HCT116 (cell line): Measurements from ENCODE around the gene SPTLC1. TPM values are rescaled to one million over a fixed set of nuclear protein-coding genes. Genes with fewer than 3 reads are reported as not detected.
"Not testable (repeated sequence)": the region's sequence is repeated elsewhere in the genome, so short reads cannot be mapped to it uniquely, and the experiment has no call there.

ENCODE experiments used
- ATAC-seq: fragments of 200-7000 bp; cut with Tn5 transposase; 2 replicates; pipeline ENCODE4 v1.9.1; 2020; ENCODE audit warnings: mild to moderate bottlenecking, moderate library complexity
- BruUV-seq: library from RNA; stranded (reverse); fragments of 400-500 nt; replicated peaks from 2 replicates; lab custom pipeline; 2021; lab: Mats Ljungman, UMichigan
- CTCF ChIA-PET: fragments of 300-600 bp; sonication (Branson Sonifier 250); formaldehyde crosslinking; loops from one replicate; lab custom pipeline; 2021; ENCODE audit warnings: antibody characterized with exemption; lab: Charles Lee
- POLR2A ChIA-PET: fragments of 300-600, 350-600 bp; sonication (Branson Sonifier 250); formaldehyde crosslinking; loops from one replicate; lab custom pipeline; 2021; ENCODE audit warnings: antibody characterized with exemption; lab: Charles Lee
- RAD21 ChIA-PET, 2 experiments: fragments of 300-600 bp; sonication (Branson Sonifier 250); formaldehyde crosslinking; loops; one replicate each; lab custom pipeline; 2023; ENCODE audit warnings: low total read pairs in 2 of 2; ENCODE audit not compliant: uncharacterized antibody in 2 of 2, unreplicated experiment in 2 of 2, low non-redundant PET in 1 of 2; lab: Charles Lee
- DNase-seq: peaks from one replicate; pipeline ENCODE4 v3.0.0-alpha.2; 2010; ENCODE audit warnings: low read depth, low spot score
- H2AFZ ChIP-seq: fragments of 200-600 bp; shearing (Covaris generic), sonication (generic); 2 replicates; pipeline ENCODE4 v1.6.1; 2017; ENCODE audit warnings: low read depth, mixed run types, mixed read lengths, antibody characterized with exemption, low read length; ENCODE audit not compliant: poor library complexity, severe bottlenecking
- H3K27ac ChIP-seq: 2 replicates; pipeline ENCODE4 v1.5.1; 2012; ENCODE audit warnings: low read depth, low read length
- H3K27me3 ChIP-seq: fragments of 200-600 bp; sonication (generic); 2 replicates; pipeline ENCODE4 v1.6.1; 2016; ENCODE audit warnings: mixed run types, low read length, mixed read lengths; ENCODE audit not compliant: insufficient read depth
- H3K36me3 ChIP-seq, 2 experiments: fragments of 200-500 bp in 1 of 2; fragments of 200-600 bp in 1 of 2; sonication (Bioruptor generic) in 1 of 2; sonication (generic) in 1 of 2; 2 replicates each; pipeline versions ENCODE4 v1.5.1 to v1.6.1; 2014 to 2016; ENCODE audit warnings: low read length in 2 of 2, inconsistent platforms in 1 of 2, mixed read lengths in 1 of 2, mixed run types in 1 of 2; ENCODE audit not compliant: insufficient read depth in 2 of 2, control insufficient read depth in 1 of 2
- H3K4me1 ChIP-seq, 2 experiments: fragments of 200-600 bp in 1 of 2; sonication (generic) in 1 of 2; 2 replicates each; pipeline versions ENCODE4 v1.5.1 to v1.6.1; 2012 to 2017; ENCODE audit warnings: low read length in 2 of 2, inconsistent platforms in 1 of 2, mild to moderate bottlenecking in 1 of 2, mixed read lengths in 1 of 2, mixed run types in 1 of 2, moderate library complexity in 1 of 2; ENCODE audit not compliant: insufficient read depth in 2 of 2, control insufficient read depth in 1 of 2
- H3K4me2 ChIP-seq: fragments of 200-600 bp; sonication (generic); 2 replicates; pipeline ENCODE4 v1.6.1; 2017; ENCODE audit warnings: mixed run types, low read length, mixed read lengths
- H3K4me3 ChIP-seq, 2 experiments: fragments of 200-600 bp in 1 of 2; sonication (generic) in 1 of 2; replicated peaks in 1 of 2; 2 replicates each; pipeline ENCODE4 v1.5.1; 2011 to 2016; ENCODE audit warnings: low read length in 2 of 2, control low read depth in 1 of 2, low read depth in 1 of 2, mild to moderate bottlenecking in 1 of 2, mixed read lengths in 1 of 2, mixed run types in 1 of 2
- H3K79me2 ChIP-seq: fragments of 200-600 bp; sonication (generic); 2 replicates; pipeline ENCODE4 v1.6.1; 2017; ENCODE audit warnings: mild to moderate bottlenecking, mixed run types, low read length, moderate library complexity, mixed read lengths; ENCODE audit not compliant: insufficient read depth
- H3K9ac ChIP-seq: fragments of 200-600 bp; sonication (generic); 2 replicates; pipeline ENCODE4 v1.6.1; 2016; ENCODE audit warnings: low read length, mixed read lengths
- H3K9me2 ChIP-seq: fragments of 200-600 bp; sonication (generic), shearing (Covaris generic); 2 replicates; pipeline ENCODE4 v1.6.1; 2017; ENCODE audit warnings: mixed run types, mild to moderate bottlenecking, moderate library complexity; ENCODE audit not compliant: insufficient read depth
- H3K9me3 ChIP-seq, 2 experiments: fragments of 200-500 bp in 1 of 2; fragments of 200-600 bp in 1 of 2; sonication (Bioruptor generic) in 1 of 2; sonication (generic) in 1 of 2; 2 replicates each; pipeline ENCODE4 v1.6.1; 2014 to 2017; ENCODE audit warnings: low read length in 2 of 2, mixed read lengths in 2 of 2, inconsistent platforms in 1 of 2, low read depth in 1 of 2, mild to moderate bottlenecking in 1 of 2, mixed run types in 1 of 2, moderate library complexity in 1 of 2; ENCODE audit not compliant: control insufficient read depth in 1 of 2, insufficient read depth in 1 of 2
- H4K20me1 ChIP-seq: fragments of 200-600 bp; sonication (generic), shearing (Covaris generic); 2 replicates; pipeline ENCODE4 v1.6.1; 2017; ENCODE audit warnings: mixed run types, mild to moderate bottlenecking, moderate library complexity; ENCODE audit not compliant: insufficient read depth
- EGR1 ChIP-seq: IDR thresholded peaks from 2 replicates; pipeline ENCODE4 v1.6.1; 2012; ENCODE audit warnings: low read depth
- EZH2phosphoT487 ChIP-seq: fragments of 200-600 bp; IDR thresholded peaks from 2 replicates; pipeline ENCODE4 v1.6.1; 2018; ENCODE audit warnings: antibody characterized with exemption, borderline replicate concordance
- JUND ChIP-seq: IDR thresholded peaks from 2 replicates; pipeline ENCODE4 v1.6.1; 2012
- ZNF274 ChIP-seq: fragments of 200-500 bp; sonication (Bioruptor generic); IDR thresholded peaks from 2 replicates; pipeline ENCODE4 v1.6.1; 2014; ENCODE audit warnings: mild to moderate bottlenecking, low read depth, low read length, inconsistent platforms
- intact Hi-C: fragments of 100-400 bp; cut with micrococcal nuclease; formaldehyde crosslinking; loops from 2 replicates; pipeline ENCODE4 v1.10.0; 2022
- total RNA-seq: library from RNA; stranded (reverse); gene quantifications from one replicate; pipeline ENCODE4 v1.2.1, GENCODE V29; 2021; ENCODE audit not compliant: unreplicated experiment
- TF ChIP-seq, protein P1 (sequence below): IDR thresholded peaks from 2 replicates; pipeline ENCODE4 v1.6.1; 2011; ENCODE audit warnings: mild to moderate bottlenecking, low read length, moderate library complexity; ENCODE audit not compliant: insufficient replicate concordance; ENCODE audit errors: extremely low read depth
- TF ChIP-seq, protein P2 (sequence below): IDR thresholded peaks from 2 replicates; pipeline ENCODE4 v1.6.1; 2012; ENCODE audit warnings: low read depth
- TF ChIP-seq, protein P3 (sequence below): IDR thresholded peaks from 2 replicates; pipeline ENCODE4 v1.6.1; 2012

The SPTLC1 gene
- total RNA-seq, 1 experiment from 2014 or later = 81.7 TPM

DNA sequence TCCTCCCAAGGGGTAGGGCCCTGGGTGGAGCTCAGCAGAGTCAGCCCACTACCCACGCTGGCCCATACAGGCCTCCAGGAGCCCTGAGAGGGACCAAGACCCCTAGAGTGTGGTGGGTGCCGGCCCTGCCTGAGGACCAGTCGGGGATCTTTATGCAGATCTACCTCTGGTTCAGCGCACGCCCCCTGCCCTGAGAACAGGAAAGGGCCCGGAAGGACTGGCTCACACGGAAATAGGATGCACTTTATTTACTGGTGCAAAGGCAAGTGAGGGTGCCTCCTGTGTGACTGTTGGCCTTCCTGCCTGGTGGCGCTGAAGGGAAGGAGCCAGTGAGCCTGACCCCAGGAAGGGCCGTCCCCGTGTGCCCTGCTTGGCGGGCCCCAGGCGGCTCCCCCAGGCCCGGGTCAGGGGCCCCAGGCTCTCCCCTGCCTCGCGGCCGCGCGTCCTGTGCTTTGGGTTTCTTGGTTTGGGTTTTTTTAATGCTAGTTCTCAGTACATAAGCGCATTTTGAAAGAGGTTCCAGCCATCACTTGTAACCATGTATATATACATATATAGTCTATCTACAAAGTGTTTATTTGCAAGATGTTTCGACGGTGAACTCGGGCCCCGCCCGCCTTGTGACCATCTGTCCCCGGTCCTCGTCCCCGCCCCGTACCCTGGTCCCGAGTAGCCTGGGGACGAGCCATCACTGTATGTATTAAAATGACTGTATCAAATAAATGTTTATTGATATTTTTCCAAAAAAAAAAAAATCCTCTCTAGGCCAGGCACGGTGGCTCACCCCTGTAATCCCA lies 88.8 kb downstream of the SPTLC1 start:
- Histone ChIP-seq H3K27me3 (no peaks in the 10 kb centered on the region), H3K9me3 (no peaks in the 10 kb centered on the region), H3K27ac (no peak overlapping the region), H3K4me3 (no peak overlapping the region), H4K20me1 (no peaks in the 10 kb centered on the region), H2AFZ (no peak overlapping the region), H3K4me1 (no peaks in the 10 kb centered on the region), H3K9me2 (no peaks in the 10 kb centered on the region), H3K4me2 (no peak overlapping the region), H3K36me3 (no peaks in the 10 kb centered on the region; a peak in 1 of 4 replicates), H3K79me2 (no peaks in the 10 kb centered on the region), H3K9ac (no peak overlapping the region)
- no peak for ATAC-seq
- no TSS peak for BruUV-seq
- POLR2A ChIA-PET = no interaction called here
- intact Hi-C loops = no loop called here
- RAD21 ChIA-PET = no interaction called here
- TF ChIP-seq, protein P1, sequence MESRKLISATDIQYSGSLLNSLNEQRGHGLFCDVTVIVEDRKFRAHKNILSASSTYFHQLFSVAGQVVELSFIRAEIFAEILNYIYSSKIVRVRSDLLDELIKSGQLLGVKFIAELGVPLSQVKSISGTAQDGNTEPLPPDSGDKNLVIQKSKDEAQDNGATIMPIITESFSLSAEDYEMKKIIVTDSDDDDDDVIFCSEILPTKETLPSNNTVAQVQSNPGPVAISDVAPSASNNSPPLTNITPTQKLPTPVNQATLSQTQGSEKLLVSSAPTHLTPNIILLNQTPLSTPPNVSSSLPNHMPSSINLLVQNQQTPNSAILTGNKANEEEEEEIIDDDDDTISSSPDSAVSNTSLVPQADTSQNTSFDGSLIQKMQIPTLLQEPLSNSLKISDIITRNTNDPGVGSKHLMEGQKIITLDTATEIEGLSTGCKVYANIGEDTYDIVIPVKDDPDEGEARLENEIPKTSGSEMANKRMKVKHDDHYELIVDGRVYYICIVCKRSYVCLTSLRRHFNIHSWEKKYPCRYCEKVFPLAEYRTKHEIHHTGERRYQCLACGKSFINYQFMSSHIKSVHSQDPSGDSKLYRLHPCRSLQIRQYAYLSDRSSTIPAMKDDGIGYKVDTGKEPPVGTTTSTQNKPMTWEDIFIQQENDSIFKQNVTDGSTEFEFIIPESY = no peak
- no peak for TF ChIP-seq ZNF274
- TF ChIP-seq, protein P2, sequence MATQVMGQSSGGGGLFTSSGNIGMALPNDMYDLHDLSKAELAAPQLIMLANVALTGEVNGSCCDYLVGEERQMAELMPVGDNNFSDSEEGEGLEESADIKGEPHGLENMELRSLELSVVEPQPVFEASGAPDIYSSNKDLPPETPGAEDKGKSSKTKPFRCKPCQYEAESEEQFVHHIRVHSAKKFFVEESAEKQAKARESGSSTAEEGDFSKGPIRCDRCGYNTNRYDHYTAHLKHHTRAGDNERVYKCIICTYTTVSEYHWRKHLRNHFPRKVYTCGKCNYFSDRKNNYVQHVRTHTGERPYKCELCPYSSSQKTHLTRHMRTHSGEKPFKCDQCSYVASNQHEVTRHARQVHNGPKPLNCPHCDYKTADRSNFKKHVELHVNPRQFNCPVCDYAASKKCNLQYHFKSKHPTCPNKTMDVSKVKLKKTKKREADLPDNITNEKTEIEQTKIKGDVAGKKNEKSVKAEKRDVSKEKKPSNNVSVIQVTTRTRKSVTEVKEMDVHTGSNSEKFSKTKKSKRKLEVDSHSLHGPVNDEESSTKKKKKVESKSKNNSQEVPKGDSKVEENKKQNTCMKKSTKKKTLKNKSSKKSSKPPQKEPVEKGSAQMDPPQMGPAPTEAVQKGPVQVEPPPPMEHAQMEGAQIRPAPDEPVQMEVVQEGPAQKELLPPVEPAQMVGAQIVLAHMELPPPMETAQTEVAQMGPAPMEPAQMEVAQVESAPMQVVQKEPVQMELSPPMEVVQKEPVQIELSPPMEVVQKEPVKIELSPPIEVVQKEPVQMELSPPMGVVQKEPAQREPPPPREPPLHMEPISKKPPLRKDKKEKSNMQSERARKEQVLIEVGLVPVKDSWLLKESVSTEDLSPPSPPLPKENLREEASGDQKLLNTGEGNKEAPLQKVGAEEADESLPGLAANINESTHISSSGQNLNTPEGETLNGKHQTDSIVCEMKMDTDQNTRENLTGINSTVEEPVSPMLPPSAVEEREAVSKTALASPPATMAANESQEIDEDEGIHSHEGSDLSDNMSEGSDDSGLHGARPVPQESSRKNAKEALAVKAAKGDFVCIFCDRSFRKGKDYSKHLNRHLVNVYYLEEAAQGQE = no peak
- TF ChIP-seq EZH2phosphoT487 = no peak
- TF ChIP-seq JUND = no peak
- TF ChIP-seq EGR1 = no peak
- TF ChIP-seq, protein P3, sequence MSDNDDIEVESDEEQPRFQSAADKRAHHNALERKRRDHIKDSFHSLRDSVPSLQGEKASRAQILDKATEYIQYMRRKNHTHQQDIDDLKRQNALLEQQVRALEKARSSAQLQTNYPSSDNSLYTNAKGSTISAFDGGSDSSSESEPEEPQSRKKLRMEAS = no peak
- no peak for DNase-seq
- CTCF ChIA-PET = no interaction called here

DNA sequence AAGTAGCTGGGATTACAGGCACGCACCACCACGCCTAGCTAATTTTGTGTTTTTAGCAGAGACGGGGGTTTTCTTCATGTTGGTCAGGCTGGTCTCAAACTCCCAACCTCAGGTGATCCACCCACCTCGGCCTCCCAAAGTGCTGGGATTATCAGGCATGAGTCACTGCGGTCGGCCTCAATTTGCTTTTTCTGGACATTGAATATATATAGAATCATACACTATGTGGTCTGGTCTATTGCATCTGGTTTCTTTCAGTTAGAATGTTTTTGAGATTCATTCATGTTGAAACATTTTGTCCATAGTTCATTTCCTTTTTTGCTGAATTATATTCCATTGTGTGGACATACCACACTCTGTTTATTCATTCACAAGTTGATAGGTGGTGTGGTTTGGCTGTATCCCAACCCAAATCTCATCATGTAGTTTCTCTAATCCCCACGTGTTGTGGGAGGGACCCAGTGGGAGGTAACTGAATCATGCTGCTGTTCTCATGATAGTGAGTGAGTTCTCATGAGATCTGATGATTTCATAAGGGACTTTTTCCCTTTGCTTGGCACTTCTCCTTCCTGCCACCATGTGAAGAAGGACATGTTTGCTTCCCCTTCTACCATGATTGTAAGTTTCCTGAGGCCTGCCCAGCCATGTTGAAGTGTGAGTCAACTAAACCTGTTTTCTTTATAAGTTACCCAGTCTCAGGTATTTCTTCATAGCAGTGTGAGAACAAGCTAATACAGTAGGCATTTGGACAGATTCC lies 93.2 kb downstream of the SPTLC1 start:
- CTCF ChIA-PET, intact Hi-C loops: not testable (repeated sequence)
- ATAC-seq = 0 out of 2 replicates have a peak, but pooled peaks have one; percentile 27

More for the DNA sequence above, 93.2 kb downstream of the SPTLC1 start:
- RAD21 ChIA-PET, BruUV-seq, DNase-seq, H3K4me3 ChIP-seq, H2AFZ ChIP-seq, H4K20me1 ChIP-seq, H3K9ac ChIP-seq, H3K4me2 ChIP-seq, H3K9me2 ChIP-seq, H3K27ac ChIP-seq, POLR2A ChIA-PET, H3K36me3 ChIP-seq, H3K4me1 ChIP-seq, H3K27me3 ChIP-seq, H3K9me3 ChIP-seq, H3K79me2 ChIP-seq: not testable (repeated sequence)
